Measurements from ENCODE around the gene THSD4.

The THSD4 gene

GRCh38 chr15:71781179-71781964 is 666.1 kb downstream of the THSD4 start:
- DNase-seq (ENCODE audit: low read depth in 2 of 2): no peak

- no peak for DNase-seq (ENCODE audit: low read depth in 2 of 2)
Observed at GRCh38 chr15:71781965-71782265, 666.6 kb downstream of the THSD4 start.

- DNase-seq (ENCODE audit: low read depth in 2 of 2): no peak
Observed at GRCh38 chr15:71782422-71783165, 667.3 kb downstream of the THSD4 start.

GRCh38 chr15:71784719-71785118 is 669.4 kb downstream of the THSD4 start:
- no peak for DNase-seq (ENCODE audit: low read depth in 2 of 2)

GRCh38 chr15:71785996-71786395 is 670.7 kb downstream of the THSD4 start:
- no peak for DNase-seq (ENCODE audit: low read depth in 2 of 2)

GRCh38 chr15:71786673-71787072 is 671.4 kb downstream of the THSD4 start:
- no peak for DNase-seq (ENCODE audit: low read depth in 2 of 2)

- no peak for DNase-seq (ENCODE audit: low read depth in 2 of 2)
Observed at GRCh38 chr15:71788646-71789579, 673.6 kb downstream of the THSD4 start.

GRCh38 chr15:71789616-71790015 is 674.3 kb downstream of the THSD4 start:
- no peak for DNase-seq (ENCODE audit: low read depth in 2 of 2)

GRCh38 chr15:71790081-71790480 is 674.8 kb downstream of the THSD4 start:
- no peak for DNase-seq (ENCODE audit: low read depth in 2 of 2)

- no peak for DNase-seq (ENCODE audit: low read depth in 2 of 2)
Observed at GRCh38 chr15:71791975-71792374, 676.7 kb downstream of the THSD4 start.

GRCh38 chr15:71792521-71792920 is 677.2 kb downstream of the THSD4 start:
- DNase-seq (ENCODE audit: low read depth in 2 of 2): no peak

GRCh38 chr15:71798641-71799040 is 683.4 kb downstream of the THSD4 start:
- DNase-seq (ENCODE audit: low read depth in 2 of 2): no peak

GRCh38 chr15:71800190-71800589 is 684.9 kb downstream of the THSD4 start:
- no peak for DNase-seq (ENCODE audit: low read depth in 2 of 2)

GRCh38 chr15:71800835-71801745 is 685.8 kb downstream of the THSD4 start:
- DNase-seq (ENCODE audit: low read depth in 2 of 2): no peak

GRCh38 chr15:71801935-71802655 is 686.8 kb downstream of the THSD4 start:
- no peak for DNase-seq (ENCODE audit: low read depth in 2 of 2)

GRCh38 chr15:71802770-71803169 is 687.5 kb downstream of the THSD4 start:
- DNase-seq (ENCODE audit: low read depth in 2 of 2): no peak

GRCh38 chr15:71804226-71804625 is 689.0 kb downstream of the THSD4 start:
- DNase-seq (ENCODE audit: low read depth in 2 of 2): no peak

- DNase-seq (ENCODE audit: low read depth in 2 of 2): no peak
Observed at GRCh38 chr15:71804695-71805470, 689.6 kb downstream of the THSD4 start.

GRCh38 chr15:71806452-71806931 is 691.2 kb downstream of the THSD4 start:
- no peak for DNase-seq (ENCODE audit: low read depth in 2 of 2)
